ENCODE results near the gene GOLGA6L10.
"Not testable (repeated sequence)": the region's sequence is repeated elsewhere in the genome, so short reads cannot be mapped to it uniquely, and the experiment has no call there.

The GOLGA6L10 gene

GRCh38 chr15:82319522-82320278 lies 29.6 kb downstream of the GOLGA6L10 start:
- not testable (repeated sequence) for DNase-seq (ENCODE audit: low read depth in 1 of 2, low spot score in 1 of 2)

GRCh38 chr15:82318281-82318680 lies 31.0 kb downstream of the GOLGA6L10 start:
- not testable (repeated sequence) for DNase-seq (ENCODE audit: low read depth in 1 of 2, low spot score in 1 of 2)

GRCh38 chr15:82317516-82317915 lies 31.8 kb downstream of the GOLGA6L10 start:
- not testable (repeated sequence) for DNase-seq (ENCODE audit: low read depth in 1 of 2, low spot score in 1 of 2)

- no peak for DNase-seq (ENCODE audit: low read depth in 1 of 2, low spot score in 1 of 2)
Measured at GRCh38 chr15:82317091-82317489, 32.2 kb downstream of the GOLGA6L10 start.

- DNase-seq (ENCODE audit: low read depth in 1 of 2, low spot score in 1 of 2): not testable (repeated sequence)
Measured at GRCh38 chr15:82316247-82317090, 32.8 kb downstream of the GOLGA6L10 start.

GRCh38 chr15:82315519-82316246 lies 33.6 kb downstream of the GOLGA6L10 start:
- no peak for DNase-seq (ENCODE audit: low read depth in 1 of 2, low spot score in 1 of 2)

- no peak for DNase-seq (ENCODE audit: low read depth in 1 of 2, low spot score in 1 of 2)
Measured at GRCh38 chr15:82314769-82315518, 34.3 kb downstream of the GOLGA6L10 start.

- DNase-seq (ENCODE audit: low read depth in 1 of 2, low spot score in 1 of 2): not testable (repeated sequence)
Measured at GRCh38 chr15:82313951-82314768, 35.1 kb downstream of the GOLGA6L10 start.

GRCh38 chr15:82313446-82313845 lies 35.8 kb downstream of the GOLGA6L10 start:
- DNase-seq (ENCODE audit: low read depth in 1 of 2, low spot score in 1 of 2): no peak

GRCh38 chr15:82312586-82313349 lies 36.5 kb downstream of the GOLGA6L10 start:
- DNase-seq (ENCODE audit: low read depth in 1 of 2, low spot score in 1 of 2): no peak

GRCh38 chr15:82311321-82311720 lies 38.0 kb downstream of the GOLGA6L10 start:
- not testable (repeated sequence) for DNase-seq (ENCODE audit: low read depth in 1 of 2, low spot score in 1 of 2)

GRCh38 chr15:82309802-82310201 lies 39.5 kb downstream of the GOLGA6L10 start:
- no peak for DNase-seq (ENCODE audit: low read depth in 1 of 2, low spot score in 1 of 2)

GRCh38 chr15:82307714-82308081 lies 41.6 kb downstream of the GOLGA6L10 start:
- DNase-seq (ENCODE audit: low read depth in 1 of 2, low spot score in 1 of 2): no peak

- no peak for DNase-seq (ENCODE audit: low read depth in 1 of 2, low spot score in 1 of 2)
Measured at GRCh38 chr15:82306791-82307713, 42.2 kb downstream of the GOLGA6L10 start.

- DNase-seq (ENCODE audit: low read depth in 1 of 2, low spot score in 1 of 2): no peak
Measured at GRCh38 chr15:82305621-82306048, 43.6 kb downstream of the GOLGA6L10 start.

- no peak for DNase-seq (ENCODE audit: low read depth in 1 of 2, low spot score in 1 of 2)
Measured at GRCh38 chr15:82304778-82305090, 44.5 kb downstream of the GOLGA6L10 start.

- DNase-seq (ENCODE audit: low read depth in 1 of 2, low spot score in 1 of 2): no peak
Measured at GRCh38 chr15:82303956-82304777, 45.1 kb downstream of the GOLGA6L10 start.

Measured in activated CD4-positive, alpha-beta T cell treated with anti-CD3 and anti-CD28 coated beads, Interleukin-2, amount 50 U/mL, for 24 hours (primary cell).